ENCODE data around the gene PTPRA. TPM values are rescaled to one million over a fixed set of nuclear protein-coding genes. Genes with fewer than 3 reads are reported as not detected.

The PTPRA gene
- total and polyA plus RNA-seq, 2 of the 4 experiments (the other 2 are of a cell fraction) = 35.0 to 50.0 TPM

DNA sequence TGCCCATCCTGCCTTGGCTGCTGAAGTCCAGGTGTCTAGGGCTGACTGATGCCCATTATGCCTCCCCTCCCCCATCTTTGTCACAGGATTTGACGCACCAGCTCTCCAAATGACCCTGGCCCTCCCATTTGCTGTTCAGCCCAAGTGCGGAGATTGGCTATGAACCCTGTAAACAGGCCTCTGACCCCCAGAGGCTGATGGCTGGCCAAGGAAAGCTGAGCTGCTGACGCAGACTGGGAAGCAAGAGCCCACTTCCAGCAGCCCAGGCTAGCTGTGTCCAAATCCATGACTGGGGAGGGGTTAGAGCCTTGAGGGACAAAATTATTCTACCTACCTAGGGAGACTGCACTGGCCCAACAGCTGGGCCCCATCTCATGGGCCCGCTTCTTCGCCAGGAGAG lies 169.3 kb downstream of the PTPRA start:
- no peak overlapping the region for H4K91ac ChIP-seq (ENCODE audit: insufficient read depth, low read depth, low read length)
- H3K9me1 ChIP-seq (ENCODE audit: insufficient read depth, low read length) = peaks cover 21% of the 10 kb centered on the region
- H3K4ac ChIP-seq (ENCODE audit: low read depth, low read length) = no peak overlapping the region
- H3K27me3 ChIP-seq (ENCODE audit: control insufficient read depth, insufficient read depth, low read length) = no peaks in the 10 kb centered on the region
- no TSS peak for BruUV-seq (replicated peaks)
- ATAC-seq (ENCODE audit: low read depth) (no peak), DNase-seq (no peak)
- no peak overlapping the region for H2AK5ac ChIP-seq (ENCODE audit: low read depth, low read length)
- in situ Hi-C loops (cut with MboI; ENCODE audit: low sequenced_read_pairs) (no loop called here), dilution Hi-C loops (cut with HindIII; ENCODE audit: low sequenced_read_pairs, unreplicated experiment) (no loop called here), intact Hi-C loops (cut with micrococcal nuclease) (no loop called here)
- no peak overlapping the region for H3K14ac ChIP-seq (replicated peaks; ENCODE audit: low read depth, low read length)
- ChIA-PET CTCF (interaction anchor here (0.7 kb wide), 1 partner anchor 42 kb away, joined by 3 read pairs; no protein-coding TSS in a partner anchor), POLR2A (ENCODE audit: unreplicated experiment) (no interaction called here)
- peaks cover 13% of the 10 kb centered on the region for H3K4me1 ChIP-seq (ENCODE audit: control insufficient read depth, insufficient read depth, low read length)
- H4K8ac ChIP-seq (ENCODE audit: low read depth in 2 of 2, low read length in 2 of 2) = no peak overlapping the region
- no peak overlapping the region for H4K5ac ChIP-seq (ENCODE audit: low read depth, low read length)
- H3K27ac ChIP-seq (ENCODE audit: insufficient read depth, low read length) = no peak overlapping the region
- TF ChIP-seq POLR2A (IDR thresholded peaks at IDR 0.05; ENCODE audit: low read depth, low read length) (no peak), MAZ (IDR thresholded peaks at IDR 0.05; ENCODE audit: borderline replicate concordance, low read depth, low read length) (no peak), CHD1 (IDR thresholded peaks at IDR 0.05; ENCODE audit: low read depth, low read length) (no peak), RAD21 (IDR thresholded peaks at IDR 0.05; ENCODE audit: low read length) (no peak), NFE2L2 (IDR thresholded peaks at IDR 0.05; ENCODE audit: low read depth, low read length) (no peak), RCOR1 (IDR thresholded peaks at IDR 0.05; ENCODE audit: insufficient replicate concordance, low read length) (no peak), FOS (IDR thresholded peaks at IDR 0.05; ENCODE audit: low read depth, low read length) (no peak), RFX5 (IDR thresholded peaks at IDR 0.05; ENCODE audit: low read depth, low read length) (no peak)
- TF ChIP-seq, protein P1, sequence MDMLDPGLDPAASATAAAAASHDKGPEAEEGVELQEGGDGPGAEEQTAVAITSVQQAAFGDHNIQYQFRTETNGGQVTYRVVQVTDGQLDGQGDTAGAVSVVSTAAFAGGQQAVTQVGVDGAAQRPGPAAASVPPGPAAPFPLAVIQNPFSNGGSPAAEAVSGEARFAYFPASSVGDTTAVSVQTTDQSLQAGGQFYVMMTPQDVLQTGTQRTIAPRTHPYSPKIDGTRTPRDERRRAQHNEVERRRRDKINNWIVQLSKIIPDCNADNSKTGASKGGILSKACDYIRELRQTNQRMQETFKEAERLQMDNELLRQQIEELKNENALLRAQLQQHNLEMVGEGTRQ (IDR thresholded peaks at IDR 0.05; ENCODE audit: low read depth, low read length) = no peak
- TF ChIP-seq, protein P2, sequence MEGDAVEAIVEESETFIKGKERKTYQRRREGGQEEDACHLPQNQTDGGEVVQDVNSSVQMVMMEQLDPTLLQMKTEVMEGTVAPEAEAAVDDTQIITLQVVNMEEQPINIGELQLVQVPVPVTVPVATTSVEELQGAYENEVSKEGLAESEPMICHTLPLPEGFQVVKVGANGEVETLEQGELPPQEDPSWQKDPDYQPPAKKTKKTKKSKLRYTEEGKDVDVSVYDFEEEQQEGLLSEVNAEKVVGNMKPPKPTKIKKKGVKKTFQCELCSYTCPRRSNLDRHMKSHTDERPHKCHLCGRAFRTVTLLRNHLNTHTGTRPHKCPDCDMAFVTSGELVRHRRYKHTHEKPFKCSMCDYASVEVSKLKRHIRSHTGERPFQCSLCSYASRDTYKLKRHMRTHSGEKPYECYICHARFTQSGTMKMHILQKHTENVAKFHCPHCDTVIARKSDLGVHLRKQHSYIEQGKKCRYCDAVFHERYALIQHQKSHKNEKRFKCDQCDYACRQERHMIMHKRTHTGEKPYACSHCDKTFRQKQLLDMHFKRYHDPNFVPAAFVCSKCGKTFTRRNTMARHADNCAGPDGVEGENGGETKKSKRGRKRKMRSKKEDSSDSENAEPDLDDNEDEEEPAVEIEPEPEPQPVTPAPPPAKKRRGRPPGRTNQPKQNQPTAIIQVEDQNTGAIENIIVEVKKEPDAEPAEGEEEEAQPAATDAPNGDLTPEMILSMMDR (conservative IDR thresholded peaks at IDR 0.05; ENCODE audit: low read depth, low read length) = no peak
- TF ChIP-seq, protein P3, sequence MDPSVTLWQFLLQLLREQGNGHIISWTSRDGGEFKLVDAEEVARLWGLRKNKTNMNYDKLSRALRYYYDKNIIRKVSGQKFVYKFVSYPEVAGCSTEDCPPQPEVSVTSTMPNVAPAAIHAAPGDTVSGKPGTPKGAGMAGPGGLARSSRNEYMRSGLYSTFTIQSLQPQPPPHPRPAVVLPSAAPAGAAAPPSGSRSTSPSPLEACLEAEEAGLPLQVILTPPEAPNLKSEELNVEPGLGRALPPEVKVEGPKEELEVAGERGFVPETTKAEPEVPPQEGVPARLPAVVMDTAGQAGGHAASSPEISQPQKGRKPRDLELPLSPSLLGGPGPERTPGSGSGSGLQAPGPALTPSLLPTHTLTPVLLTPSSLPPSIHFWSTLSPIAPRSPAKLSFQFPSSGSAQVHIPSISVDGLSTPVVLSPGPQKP (IDR thresholded peaks at IDR 0.05; ENCODE audit: borderline replicate concordance, low read depth, low read length) = no peak
- H2BK15ac ChIP-seq (ENCODE audit: low read depth, low read length) = no peak overlapping the region
- no peak overlapping the region for H3K23ac ChIP-seq (ENCODE audit: low read depth, low read length)
- no peak overlapping the region for H2AFZ ChIP-seq (replicated peaks; ENCODE audit: low read length, poor library complexity)
- H2BK120ac ChIP-seq (ENCODE audit: low read depth, low read length) = no peak overlapping the region
- peaks cover 10 to 16% of the 10 kb centered on the region in 2 experiments for H3K79me1 ChIP-seq (ENCODE audit: low read depth in 1 of 2, low read length in 2 of 2)
- no peak overlapping the region for H3K4me2 ChIP-seq (ENCODE audit: low read depth, low read length)
- H2BK5ac ChIP-seq (ENCODE audit: low read depth, low read length, poor library complexity, severe bottlenecking) = no peak overlapping the region
- no peaks in the 10 kb centered on the region for H3K9me3 ChIP-seq (ENCODE audit: control insufficient read depth, insufficient read depth, low read length)
- 60% methylated on average over 1 of the region's 5 CpGs; no CpG with 5 or more reads in 1 of the 2 experiments for WGBS, 2 experiments (ENCODE audit: extremely low coverage in 2 of 2, insufficient read length in 1 of 2)
- peaks cover 8% of the 10 kb centered on the region for H4K20me1 ChIP-seq (ENCODE audit: insufficient read depth, low read length)
- peak overlapping the region; percentile 14 for H2AK9ac ChIP-seq (replicated peaks; ENCODE audit: low read depth, low read length, poor library complexity)
- no peak overlapping the region for H3K18ac ChIP-seq (ENCODE audit: low read depth, low read length)
- peaks cover 25% of the 10 kb centered on the region for H3K36me3 ChIP-seq (ENCODE audit: control insufficient read depth, insufficient read depth, low read length)
- no peak overlapping the region for H3K56ac ChIP-seq (ENCODE audit: extremely low read depth, insufficient read depth, low read length)
- H3K9ac ChIP-seq (ENCODE audit: low read depth, low read length) = no peak overlapping the region
- H3K4me3 ChIP-seq (ENCODE audit: insufficient read depth, low read depth, low read length) = no peak overlapping the region
- H2BK20ac ChIP-seq (ENCODE audit: low read depth, low read length) = no peak overlapping the region

All from IMR-90 (cell line).